ENCODE data around the gene CAMSAP2.

- TF ChIP-seq, protein P1, sequence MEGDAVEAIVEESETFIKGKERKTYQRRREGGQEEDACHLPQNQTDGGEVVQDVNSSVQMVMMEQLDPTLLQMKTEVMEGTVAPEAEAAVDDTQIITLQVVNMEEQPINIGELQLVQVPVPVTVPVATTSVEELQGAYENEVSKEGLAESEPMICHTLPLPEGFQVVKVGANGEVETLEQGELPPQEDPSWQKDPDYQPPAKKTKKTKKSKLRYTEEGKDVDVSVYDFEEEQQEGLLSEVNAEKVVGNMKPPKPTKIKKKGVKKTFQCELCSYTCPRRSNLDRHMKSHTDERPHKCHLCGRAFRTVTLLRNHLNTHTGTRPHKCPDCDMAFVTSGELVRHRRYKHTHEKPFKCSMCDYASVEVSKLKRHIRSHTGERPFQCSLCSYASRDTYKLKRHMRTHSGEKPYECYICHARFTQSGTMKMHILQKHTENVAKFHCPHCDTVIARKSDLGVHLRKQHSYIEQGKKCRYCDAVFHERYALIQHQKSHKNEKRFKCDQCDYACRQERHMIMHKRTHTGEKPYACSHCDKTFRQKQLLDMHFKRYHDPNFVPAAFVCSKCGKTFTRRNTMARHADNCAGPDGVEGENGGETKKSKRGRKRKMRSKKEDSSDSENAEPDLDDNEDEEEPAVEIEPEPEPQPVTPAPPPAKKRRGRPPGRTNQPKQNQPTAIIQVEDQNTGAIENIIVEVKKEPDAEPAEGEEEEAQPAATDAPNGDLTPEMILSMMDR (conservative IDR thresholded peaks at IDR 0.05) = no peak
- no peak for TF ChIP-seq ZFX (IDR thresholded peaks at IDR 0.05)
Measured at GRCh38 chr1:200873671-200874397, 135.1 kb downstream of the CAMSAP2 start.
